ENCODE results near the gene TBX2. TPM values are rescaled to one million over a fixed set of nuclear protein-coding genes. Genes with fewer than 3 reads are reported as not detected.

Gene TBX2
- total RNA-seq, 1 experiment from 2014 or later, result not detected

DNA sequence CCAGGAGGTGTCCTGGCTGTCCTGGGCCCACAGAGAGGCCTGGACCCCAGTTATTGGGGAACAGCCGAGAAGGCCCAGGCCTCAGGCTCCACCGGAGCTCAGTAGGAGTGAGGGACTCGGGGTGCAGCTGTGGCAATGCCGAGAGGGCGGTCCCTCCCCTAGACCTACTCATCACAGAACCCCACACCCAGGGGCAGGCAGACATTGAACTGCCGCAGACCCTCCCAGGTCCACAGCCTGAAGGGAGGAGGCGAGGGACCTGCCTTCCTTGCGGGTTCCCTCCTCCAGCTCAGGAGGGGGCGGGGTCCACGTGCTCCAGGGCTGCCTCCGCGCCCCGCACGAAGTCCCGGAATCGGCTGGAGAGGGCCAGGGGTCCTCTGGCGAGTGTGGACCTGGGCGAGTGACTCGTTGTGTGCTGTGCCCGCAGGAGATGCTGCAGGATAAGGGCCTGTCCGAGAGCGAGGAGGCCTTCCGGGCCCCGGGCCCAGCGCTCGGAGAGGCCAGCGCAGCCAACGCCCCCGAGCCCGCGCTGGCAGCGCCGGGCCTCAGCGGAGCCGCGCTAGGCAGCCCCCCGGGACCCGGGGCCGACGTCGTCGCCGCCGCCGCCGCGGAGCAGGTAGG is 56.5 kb downstream of the TBX2 start:
- no peak overlapping the region for H4K5ac ChIP-seq (ENCODE audit: insufficient read length, low read depth, low read length)
- no peak for DNase-seq

More for the DNA sequence above, 56.5 kb downstream of the TBX2 start:
- Histone ChIP-seq H3K9ac (ENCODE audit: extremely low read depth, insufficient read length, low read length) (no peak overlapping the region), H4K91ac (ENCODE audit: insufficient read length, low read depth, low read length) (no peak overlapping the region), H2BK15ac (ENCODE audit: low read depth, low read length) (no peak overlapping the region), H3K56ac (ENCODE audit: insufficient read length, low read depth, low read length) (no peak overlapping the region), H3K79me2 (ENCODE audit: insufficient read depth, low read length) (no peaks in the 10 kb centered on the region), H2BK20ac (ENCODE audit: low read depth, low read length, poor library complexity, severe bottlenecking) (no peak overlapping the region), H3K27ac (ENCODE audit: insufficient read length, low read depth, low read length) (no peak overlapping the region), H2AK5ac (ENCODE audit: insufficient read length, low read length) (no peak overlapping the region), H3K14ac (ENCODE audit: insufficient read depth, low read length) (no peak overlapping the region), H3T11ph (ENCODE audit: low read length) (no peak overlapping the region), H3K4me1 (ENCODE audit: insufficient read depth, low read length) (no peaks in the 10 kb centered on the region; the same call in 1 of the 2 replicates), H3K18ac (ENCODE audit: insufficient read length, low read depth, low read length) (no peak overlapping the region), H3K79me1 (ENCODE audit: insufficient read depth, low read depth, low read length, poor library complexity, severe bottlenecking) (no peaks in the 10 kb centered on the region), H3K4me2 (ENCODE audit: insufficient read depth, insufficient read length, low read length) (no peak overlapping the region), H3K23ac (ENCODE audit: insufficient read length, low read depth, low read length) (no peak overlapping the region), H3K23me2 (ENCODE audit: insufficient read length, low read depth, low read length, poor library complexity, severe bottlenecking) (peaks cover 13% of the 10 kb centered on the region), H3K27me3 (ENCODE audit: insufficient read depth, low read length) (peaks cover 92% of the 10 kb centered on the region), H2BK120ac (ENCODE audit: low read depth, low read length, poor library complexity, severe bottlenecking) (no peak overlapping the region), H3K9me3 (ENCODE audit: control insufficient read depth, low read depth, low read length) (no peaks in the 10 kb centered on the region), H4K20me1 (ENCODE audit: control insufficient read depth, insufficient read depth, insufficient read length) (peaks cover 2% of the 10 kb centered on the region), H2BK5ac (ENCODE audit: insufficient read length, low read length) (no peak overlapping the region), H4K8ac (replicated peaks; ENCODE audit: insufficient read length, low read depth, low read length) (no peak overlapping the region), H2AFZ (ENCODE audit: low read length) (no peak overlapping the region), H2BK12ac (ENCODE audit: insufficient read length, low read depth, low read length) (no peak overlapping the region), H3K4ac (ENCODE audit: low read depth, low read length) (no peak overlapping the region)
- Mint-ChIP-seq H3K36me3 (ENCODE audit: insufficient read depth in 1 of 3, low read depth in 3 of 3) (peaks cover 0 to 2% (median 0%) of the 10 kb centered on the region in 3 experiments; a peak in 1 of 7 replicates), H3K27me3 (ENCODE audit: low read depth) (peaks cover 99% of the 10 kb centered on the region), H3K27ac (no peak overlapping the region), H3K4me3 (no peak overlapping the region), H3K9me3 (peaks cover 9 to 11% of the 10 kb centered on the region in 2 experiments), H3K4me1 (peaks cover 27 to 42% of the 10 kb centered on the region in 2 experiments)
- WGBS (ENCODE audit: extremely low coverage, insufficient read length, low lambda C conversion rate), result no CpG with 5 or more reads among the region's 47 CpGs
- TF ChIP-seq, protein P1, sequence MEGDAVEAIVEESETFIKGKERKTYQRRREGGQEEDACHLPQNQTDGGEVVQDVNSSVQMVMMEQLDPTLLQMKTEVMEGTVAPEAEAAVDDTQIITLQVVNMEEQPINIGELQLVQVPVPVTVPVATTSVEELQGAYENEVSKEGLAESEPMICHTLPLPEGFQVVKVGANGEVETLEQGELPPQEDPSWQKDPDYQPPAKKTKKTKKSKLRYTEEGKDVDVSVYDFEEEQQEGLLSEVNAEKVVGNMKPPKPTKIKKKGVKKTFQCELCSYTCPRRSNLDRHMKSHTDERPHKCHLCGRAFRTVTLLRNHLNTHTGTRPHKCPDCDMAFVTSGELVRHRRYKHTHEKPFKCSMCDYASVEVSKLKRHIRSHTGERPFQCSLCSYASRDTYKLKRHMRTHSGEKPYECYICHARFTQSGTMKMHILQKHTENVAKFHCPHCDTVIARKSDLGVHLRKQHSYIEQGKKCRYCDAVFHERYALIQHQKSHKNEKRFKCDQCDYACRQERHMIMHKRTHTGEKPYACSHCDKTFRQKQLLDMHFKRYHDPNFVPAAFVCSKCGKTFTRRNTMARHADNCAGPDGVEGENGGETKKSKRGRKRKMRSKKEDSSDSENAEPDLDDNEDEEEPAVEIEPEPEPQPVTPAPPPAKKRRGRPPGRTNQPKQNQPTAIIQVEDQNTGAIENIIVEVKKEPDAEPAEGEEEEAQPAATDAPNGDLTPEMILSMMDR (conservative IDR thresholded peaks at IDR 0.05), result no peak

All from H9 (cell line).